ENCODE results near the gene COG7.
"Not testable (repeated sequence)": the region's sequence is repeated elsewhere in the genome, so short reads cannot be mapped to it uniquely, and the experiment has no call there.

COG7 gene

DNA sequence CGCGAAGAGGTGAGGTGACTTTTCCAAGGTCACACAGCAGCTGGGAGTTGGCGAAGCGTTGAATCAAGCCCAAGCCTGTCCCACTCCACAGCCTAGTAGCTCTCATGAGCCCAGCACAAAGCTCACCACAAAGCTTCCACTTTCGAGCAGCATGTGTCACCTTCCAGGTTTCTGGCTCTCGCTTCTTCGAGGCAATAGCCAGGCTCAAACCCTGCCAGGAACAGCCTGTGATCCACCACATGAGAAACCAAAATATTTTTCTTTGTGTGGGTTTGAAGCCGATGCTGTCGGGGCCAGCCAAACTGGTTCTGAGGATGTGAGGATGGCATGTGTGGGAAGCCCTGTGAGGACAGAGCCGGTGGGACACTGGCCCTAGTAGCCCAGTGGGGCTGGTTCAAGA lies 68.1 kb downstream of the COG7 start:
- no peak for DNase-seq (ENCODE audit: low spot score)

- DNase-seq (ENCODE audit: low spot score), result no peak
These were observed 69.1 kb downstream of the COG7 start for GRCh38 chr16:23383881-23384280.

DNA sequence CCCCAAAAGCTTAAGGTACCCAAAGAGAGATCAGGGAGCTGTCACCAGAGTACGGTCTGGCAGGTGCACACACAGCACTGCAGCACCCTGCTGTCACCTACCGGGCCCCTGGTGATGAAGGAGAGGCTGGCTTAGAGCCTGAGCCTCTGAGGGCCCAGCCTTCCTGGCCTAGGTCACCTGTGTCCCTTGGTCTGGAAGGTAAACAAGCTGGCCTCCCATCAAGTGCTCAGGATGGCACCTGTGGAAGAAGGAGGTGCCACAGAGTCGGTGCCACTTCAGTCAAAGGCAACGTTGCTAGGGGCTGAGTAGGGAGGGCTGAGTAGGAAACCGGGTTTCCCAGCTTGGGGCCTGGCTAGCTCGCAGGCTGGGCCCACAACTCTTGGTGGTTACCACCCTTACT lies 70.7 kb downstream of the COG7 start:
- DNase-seq (ENCODE audit: low spot score), result no peak

DNA sequence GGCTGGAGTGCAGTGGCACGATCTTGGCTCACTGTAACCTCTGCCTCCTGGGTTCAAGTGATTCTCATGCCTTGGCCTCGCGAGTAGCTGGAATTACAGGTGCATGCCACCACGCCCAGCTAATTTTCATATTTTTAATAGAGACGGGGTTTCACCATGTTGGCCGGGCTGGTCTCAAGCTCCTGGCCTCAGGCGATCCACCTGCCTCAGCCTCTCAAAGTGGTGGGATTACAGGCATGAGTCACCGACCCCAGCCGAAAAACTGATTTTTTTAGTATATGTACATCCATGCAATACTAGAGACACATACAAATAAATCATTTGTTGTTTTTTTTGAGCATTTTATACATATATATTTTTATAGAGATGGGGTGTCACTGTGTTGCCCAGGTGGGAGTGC lies 71.3 kb downstream of the COG7 start:
- DNase-seq (ENCODE audit: low spot score), result not testable (repeated sequence)

DNA sequence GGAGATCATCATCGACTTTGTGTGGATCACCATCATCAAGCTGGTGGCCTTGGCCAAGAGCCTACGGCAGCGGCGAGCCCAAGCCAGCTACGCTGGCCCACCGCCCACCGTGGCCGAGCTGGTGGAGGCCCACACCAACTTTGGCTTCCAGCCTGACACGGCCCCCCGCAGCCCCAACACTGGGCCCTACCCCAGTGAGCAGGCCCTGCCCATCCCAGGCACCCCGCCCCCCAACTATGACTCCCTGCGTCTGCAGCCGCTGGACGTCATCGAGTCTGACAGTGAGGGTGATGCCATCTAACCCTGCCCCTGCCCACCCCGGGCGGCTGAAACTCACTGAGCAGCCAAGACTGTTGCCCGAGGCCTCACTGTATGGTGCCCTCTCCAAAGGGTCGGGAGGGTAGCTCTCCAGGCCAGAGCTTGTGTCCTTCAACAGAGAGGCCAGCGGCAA lies 72.5 kb downstream of the COG7 start:
- no peak for DNase-seq (ENCODE audit: low spot score)

DNA sequence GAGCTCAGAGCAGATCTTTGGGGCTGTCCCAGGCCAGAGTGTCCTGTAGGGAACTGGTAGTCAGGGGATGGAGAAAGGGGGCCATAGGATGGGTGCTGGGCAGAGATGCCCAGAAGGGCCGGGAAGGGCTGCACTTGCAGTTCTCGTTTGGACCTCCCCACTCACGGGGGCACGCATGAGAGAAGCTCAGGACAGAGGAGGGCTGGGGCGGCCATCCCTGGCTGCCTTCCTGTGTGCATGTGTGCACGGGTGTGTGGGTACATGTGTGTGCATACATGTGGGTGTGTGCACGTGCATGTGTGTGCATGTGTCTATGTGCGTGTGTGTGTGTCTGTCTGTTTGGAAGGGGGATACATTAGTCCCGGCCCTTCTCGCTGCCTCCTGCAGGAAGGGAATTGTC lies 73.3 kb downstream of the COG7 start:
- no peak for DNase-seq (ENCODE audit: low spot score)

DNA sequence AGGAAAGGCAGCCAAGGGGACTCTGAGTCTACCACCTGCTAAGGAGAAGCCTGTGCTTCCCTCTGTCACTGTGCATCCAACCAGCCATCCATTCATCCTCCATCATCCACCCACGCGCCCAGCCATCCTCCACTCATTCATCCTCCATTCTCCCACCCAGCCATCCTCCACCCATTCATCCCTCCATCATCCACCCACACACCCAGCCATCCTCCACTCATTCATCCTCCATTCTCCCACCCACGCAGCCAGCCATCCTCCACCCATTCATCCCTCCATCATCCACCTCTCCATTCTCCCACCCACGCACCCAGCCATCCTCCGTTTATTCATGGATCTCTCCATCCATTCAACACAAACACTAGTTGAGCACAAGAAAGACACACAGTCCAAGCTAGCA lies 74.1 kb downstream of the COG7 start:
- no peak for DNase-seq (ENCODE audit: low spot score)

GRCh38 chr16:23378256-23378655 lies 74.7 kb downstream of the COG7 start:
- no peak for DNase-seq (ENCODE audit: low spot score)

DNA sequence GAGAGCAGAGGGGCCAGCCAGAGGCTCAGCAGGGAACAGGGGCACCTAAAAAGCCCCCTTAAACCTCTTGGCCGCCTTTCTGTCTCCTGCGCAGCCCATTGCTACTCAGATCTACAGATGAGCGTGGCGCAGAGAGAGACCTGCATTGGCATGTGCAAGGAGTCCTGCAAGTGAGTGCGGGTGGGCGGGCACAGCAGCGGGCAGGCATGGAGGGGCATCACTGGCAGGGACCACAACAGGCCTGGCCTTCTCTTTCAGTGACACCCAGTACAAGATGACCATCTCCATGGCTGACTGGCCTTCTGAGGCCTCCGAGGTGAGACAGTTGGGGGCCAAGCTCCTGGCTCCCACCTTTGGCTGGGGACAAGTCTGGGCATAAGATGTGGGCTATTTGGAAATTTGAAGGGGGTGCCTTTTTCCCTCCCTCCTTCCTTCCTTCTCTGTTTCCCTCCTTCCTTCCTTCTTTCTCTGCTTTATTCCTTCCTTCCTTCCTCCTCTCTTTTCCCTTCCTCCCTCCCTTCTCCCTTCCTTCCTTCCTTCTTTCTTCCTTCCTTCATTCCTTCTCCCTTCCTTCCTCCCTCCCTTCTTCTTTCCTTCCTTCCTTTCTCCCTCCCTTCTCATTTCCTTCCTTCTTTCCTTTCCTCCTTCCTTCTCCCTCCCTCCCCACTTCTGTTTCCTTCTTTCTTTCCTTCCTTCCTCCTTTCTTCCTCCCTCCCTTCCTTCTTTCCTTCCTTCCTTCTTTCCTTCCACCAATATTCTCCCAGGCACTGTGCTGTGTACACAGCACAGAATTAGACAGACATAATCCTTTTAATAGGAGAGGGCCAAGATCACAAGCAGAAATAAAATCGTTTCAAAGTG lies 75.7 kb downstream of the COG7 start:
- no peak for DNase-seq (ENCODE audit: low spot score)

DNA sequence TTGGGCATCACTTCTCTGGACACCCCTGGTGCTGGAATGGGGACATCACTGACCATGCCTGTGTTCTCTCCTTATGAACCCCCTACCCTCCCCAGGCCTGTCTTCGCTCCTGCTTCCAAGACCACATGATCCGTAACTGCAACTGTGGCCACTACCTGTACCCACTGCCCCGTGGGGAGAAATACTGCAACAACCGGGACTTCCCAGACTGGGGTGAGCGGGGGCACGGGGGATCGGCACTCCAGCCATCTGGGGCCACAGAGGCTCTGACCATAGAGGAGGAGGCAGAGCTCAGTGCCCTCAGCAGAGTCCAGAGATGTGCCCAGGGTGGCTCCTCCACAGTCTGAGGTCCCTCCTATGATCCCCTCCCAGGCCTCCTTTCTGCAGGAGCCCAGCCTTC lies 77.3 kb downstream of the COG7 start:
- no peak for DNase-seq (ENCODE audit: low spot score)

DNA sequence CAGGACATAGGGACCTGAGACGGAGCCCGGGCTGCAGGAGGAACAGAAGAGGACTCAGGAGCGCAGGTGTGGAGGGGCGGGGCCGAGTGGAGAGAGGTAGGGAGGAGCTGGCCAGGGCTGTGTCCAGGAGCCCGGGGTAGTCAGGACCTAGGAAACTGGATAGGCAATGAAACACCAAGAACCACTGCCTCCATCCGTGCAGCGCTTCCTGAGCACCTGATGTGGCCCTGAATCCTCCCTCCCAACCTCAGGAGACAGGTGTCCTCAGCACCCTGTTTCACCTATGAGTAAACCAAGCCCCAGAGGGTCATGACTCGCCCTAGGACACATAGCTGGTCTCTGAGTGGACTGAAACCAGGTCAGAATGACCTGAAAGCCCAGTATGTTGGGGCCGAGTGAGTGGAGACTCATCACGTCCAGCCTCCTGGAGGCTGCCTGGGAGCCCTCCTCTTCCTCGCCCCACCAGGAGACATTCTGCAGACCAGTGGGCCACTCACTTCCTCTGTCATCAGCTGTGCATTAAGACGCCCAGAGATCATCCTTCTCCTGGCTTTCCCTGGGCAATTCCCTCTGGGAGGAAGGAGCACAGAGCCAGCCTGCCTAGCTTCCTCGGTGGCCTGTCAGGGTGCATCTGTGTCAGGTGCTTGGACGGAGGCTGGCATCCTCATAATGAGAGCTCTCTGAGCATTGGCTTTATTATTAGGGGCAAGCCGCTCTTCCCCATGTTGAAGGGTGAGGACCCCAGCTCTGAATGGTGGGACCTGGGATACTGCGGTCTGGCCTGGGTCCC lies 78.1 kb downstream of the COG7 start:
- no peak for DNase-seq (ENCODE audit: low spot score)

DNA sequence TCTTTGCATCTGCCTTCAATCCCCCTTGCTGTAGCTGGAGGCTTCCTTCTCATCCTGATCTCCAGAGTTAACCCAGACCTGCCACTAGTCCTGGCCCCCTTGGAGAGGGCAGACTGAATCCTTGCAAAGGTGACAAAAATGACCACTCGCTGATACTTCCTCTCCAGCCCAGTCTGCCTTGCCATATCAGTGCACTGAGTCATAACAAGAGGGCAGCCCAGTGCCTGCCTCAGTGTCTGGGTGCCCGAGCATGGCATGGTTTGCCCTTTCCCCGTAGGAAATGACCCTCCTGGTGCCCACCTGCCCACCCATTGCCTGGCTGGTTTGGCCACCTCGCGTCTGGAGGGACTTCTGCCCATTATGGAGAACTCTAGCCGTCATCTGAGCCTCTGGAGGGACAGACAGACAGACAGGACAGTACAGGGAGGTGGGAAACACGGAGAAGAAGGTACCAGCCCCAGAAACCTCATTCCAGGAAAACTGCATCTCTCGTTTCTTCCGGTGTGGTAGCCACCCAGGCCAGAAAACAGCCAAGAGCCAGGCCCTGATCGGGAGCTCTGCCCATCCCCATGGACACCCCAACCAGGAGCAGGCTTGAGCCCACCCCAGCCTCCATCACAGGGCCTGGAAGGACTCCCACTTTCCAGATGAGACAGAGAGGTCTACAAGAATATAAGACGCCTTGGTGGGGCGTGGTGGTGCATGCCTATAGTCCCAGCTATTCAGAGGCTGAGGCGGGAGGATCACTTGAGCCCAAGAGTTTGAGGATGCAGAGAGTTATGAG lies 79.4 kb downstream of the COG7 start:
- no peak for DNase-seq (ENCODE audit: low spot score)

GRCh38 chr16:23371368-23371767 lies 81.6 kb downstream of the COG7 start:
- no peak for DNase-seq (ENCODE audit: low spot score)

GRCh38 chr16:23369416-23369815 lies 83.6 kb downstream of the COG7 start:
- no peak for DNase-seq (ENCODE audit: low spot score)

DNA sequence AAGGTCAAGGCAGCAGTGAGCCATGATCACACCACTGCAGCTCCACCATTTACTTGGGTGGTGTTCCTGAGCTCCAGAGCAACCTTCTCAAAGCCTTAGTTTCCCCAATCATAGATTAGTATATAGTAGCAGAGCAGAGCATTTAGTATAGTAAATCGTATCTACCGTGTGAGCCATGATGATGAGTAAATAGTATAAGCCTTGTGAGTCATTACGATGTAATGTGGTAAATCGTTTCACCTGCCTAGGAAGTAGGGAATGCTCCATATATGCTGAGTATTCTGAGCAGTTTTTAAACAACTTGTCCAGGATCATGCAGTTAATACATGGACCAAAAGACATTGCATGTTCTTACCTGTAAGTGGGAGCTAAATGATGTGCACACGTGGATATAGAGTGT lies 84.5 kb downstream of the COG7 start:
- DNase-seq (ENCODE audit: low spot score), result no peak

DNA sequence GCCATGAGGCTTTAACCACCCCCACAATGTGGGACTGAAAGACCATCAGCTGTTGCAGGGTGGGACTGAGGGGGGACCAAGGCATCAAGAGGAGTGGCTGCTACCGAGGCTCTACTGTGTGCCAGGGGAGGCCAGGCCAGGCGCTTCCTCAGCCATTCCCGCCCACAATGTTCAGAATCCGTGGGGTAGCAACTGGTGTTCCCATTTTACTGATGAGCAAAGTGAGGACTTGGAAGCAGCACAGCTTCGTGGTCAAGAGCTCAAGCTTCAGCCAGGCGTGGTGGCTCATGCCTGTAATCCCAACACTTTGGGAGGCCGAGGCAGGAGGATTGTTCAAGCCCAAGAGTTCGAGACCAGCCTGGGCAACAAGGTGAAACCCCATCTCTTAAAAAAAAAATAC lies 85.0 kb downstream of the COG7 start:
- DNase-seq (ENCODE audit: low spot score), result no peak

DNA sequence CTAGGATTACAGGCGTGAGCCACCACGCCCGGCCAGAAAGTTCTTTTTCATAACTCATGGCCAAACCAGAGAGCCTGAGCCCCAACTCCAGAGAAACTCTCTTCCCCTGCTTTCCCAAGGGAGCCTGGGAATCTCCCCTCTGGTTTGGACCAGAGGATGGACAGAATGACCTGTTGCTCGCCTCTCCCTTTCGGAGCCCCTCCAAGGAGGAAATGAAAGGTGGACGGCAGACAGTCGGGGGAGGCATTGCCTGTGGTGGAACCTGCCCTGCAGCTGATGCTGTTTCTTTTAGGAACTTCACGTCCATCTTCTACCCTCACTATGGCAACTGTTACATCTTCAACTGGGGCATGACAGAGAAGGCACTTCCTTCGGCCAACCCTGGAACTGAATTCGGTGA lies 85.4 kb downstream of the COG7 start:
- no peak for DNase-seq (ENCODE audit: low spot score)

DNA sequence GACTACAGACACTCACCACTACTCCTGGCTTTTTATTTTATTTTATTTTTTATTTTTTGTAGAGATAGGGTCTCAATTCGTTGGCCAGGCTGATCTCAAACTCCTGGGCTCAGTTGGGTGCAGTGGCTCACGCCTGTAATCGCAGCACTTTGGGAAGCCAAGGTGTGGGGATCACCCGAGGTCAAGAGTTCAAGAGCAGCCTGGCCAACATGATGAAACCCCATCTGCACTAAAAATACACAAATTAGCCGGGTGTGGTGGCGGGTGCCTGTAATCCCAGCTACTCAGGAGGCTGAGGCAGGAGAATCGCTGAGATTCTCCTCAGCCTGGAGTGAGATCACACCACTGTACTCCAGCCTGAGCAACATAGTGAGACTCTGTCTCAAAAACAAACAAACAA lies 86.6 kb downstream of the COG7 start:
- DNase-seq (ENCODE audit: low spot score), result not testable (repeated sequence)

DNA sequence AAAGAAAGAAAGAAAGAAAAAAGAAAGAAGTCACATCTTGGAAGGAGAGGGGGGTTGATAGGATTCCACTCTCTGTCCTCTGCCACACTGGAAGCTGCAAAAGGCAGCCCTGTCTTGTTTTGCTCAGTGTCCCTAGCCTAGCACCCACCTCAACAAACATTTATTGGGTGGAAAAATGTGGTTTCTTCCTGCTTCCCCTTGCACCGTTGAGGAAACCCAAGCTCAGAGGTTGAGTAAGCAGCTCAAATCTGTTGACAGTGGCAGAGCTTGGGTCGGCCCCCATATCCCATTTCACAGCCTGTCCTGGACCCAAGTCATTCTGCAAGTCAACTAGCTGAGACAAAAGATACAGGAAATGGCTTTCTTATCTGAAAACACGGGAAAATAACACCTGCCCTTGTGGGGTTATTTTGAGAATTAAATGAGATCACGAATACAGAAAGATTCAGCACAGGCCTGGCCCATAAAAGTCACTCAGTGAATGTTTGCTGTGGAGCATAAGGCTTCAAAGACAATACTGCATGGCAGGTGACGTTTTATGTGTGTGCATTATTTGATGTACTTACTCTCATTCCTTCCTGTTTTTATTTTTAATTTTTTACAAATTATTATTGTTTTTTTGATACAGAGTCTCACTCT lies 87.3 kb downstream of the COG7 start:
- DNase-seq (ENCODE audit: low spot score), result no peak

- DNase-seq (ENCODE audit: low spot score), result no peak
These were observed 90.3 kb downstream of the COG7 start for GRCh38 chr16:23362460-23363317.
